GM10266 (cell line): ENCODE data around the gene ANXA3.
A peak's percentile ranks its signal among the peaks of the same experiment; 100 is the strongest.

Experiments
- DNase-seq: peaks from one replicate; pipeline ENCODE4 v3.0.0; 2012; ENCODE audit errors: extremely low spot score
- TF ChIP-seq, protein P1 (sequence below): IDR thresholded peaks from 2 replicates; pipeline ENCODE4 v1.5.1; 2012; ENCODE audit warnings: mild to moderate bottlenecking, low read depth; ENCODE audit not compliant: control insufficient read depth, insufficient read depth; ENCODE audit errors: missing control alignments

ANXA3 gene

GRCh38 chr4:78606035-78606434, 54.5 kb downstream of the ANXA3 start:
- DNase-seq, result no peak
- TF ChIP-seq, protein P1, sequence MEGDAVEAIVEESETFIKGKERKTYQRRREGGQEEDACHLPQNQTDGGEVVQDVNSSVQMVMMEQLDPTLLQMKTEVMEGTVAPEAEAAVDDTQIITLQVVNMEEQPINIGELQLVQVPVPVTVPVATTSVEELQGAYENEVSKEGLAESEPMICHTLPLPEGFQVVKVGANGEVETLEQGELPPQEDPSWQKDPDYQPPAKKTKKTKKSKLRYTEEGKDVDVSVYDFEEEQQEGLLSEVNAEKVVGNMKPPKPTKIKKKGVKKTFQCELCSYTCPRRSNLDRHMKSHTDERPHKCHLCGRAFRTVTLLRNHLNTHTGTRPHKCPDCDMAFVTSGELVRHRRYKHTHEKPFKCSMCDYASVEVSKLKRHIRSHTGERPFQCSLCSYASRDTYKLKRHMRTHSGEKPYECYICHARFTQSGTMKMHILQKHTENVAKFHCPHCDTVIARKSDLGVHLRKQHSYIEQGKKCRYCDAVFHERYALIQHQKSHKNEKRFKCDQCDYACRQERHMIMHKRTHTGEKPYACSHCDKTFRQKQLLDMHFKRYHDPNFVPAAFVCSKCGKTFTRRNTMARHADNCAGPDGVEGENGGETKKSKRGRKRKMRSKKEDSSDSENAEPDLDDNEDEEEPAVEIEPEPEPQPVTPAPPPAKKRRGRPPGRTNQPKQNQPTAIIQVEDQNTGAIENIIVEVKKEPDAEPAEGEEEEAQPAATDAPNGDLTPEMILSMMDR, result no peak

GRCh38 chr4:78606530-78607095, 55.0 kb downstream of the ANXA3 start:
- no peak for DNase-seq
- TF ChIP-seq, protein P1, result no peak

GRCh38 chr4:78608684-78609083, 57.1 kb downstream of the ANXA3 start:
- TF ChIP-seq, protein P1, result no peak
- DNase-seq, result no peak

GRCh38 chr4:78609580-78609979, 58.0 kb downstream of the ANXA3 start:
- TF ChIP-seq, protein P1, result no peak
- no peak for DNase-seq

- DNase-seq, result no peak
- TF ChIP-seq, protein P1, result no peak
These were observed 59.1 kb downstream of the ANXA3 start for GRCh38 chr4:78610546-78611214.

- no peak for DNase-seq
- TF ChIP-seq, protein P1, result no peak
These were observed 59.6 kb downstream of the ANXA3 start for GRCh38 chr4:78611215-78611558.

DNA sequence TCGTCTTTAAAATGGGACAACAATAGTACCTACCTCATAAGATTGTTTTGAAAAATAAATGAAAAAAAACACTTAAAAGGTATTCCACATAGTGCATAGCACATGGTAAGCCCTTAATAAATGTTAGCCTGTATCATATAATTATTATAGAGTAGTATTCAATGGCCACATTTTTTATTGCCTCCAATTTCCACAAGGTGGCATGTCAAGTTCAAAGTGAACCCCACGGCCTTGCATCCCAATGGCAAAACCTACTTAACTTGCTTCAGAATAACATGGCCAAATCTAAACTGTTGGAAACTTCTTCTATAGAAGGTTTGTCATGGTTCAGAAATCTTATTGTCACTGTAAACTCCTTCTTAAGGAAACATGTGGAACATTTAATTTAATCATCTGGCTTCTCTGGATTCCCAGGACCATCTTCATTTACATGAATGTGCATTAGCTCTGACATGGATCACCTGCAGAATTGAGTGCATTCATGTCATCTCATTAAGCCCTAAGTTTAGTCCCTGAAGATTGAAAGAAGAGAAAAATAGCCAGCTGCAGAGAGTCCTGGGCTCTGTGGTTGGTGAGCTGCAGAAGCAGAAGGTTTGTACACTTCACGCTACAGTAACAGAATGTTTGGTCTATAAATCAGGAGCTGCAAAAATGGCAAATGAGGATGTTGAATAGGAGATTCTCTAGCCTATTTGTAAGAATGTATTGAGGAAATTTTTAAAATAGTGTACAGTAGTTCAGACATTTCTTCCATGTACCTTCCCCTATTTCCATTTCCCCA, 61.0 kb downstream of the ANXA3 start:
- TF ChIP-seq, protein P1, result peak; percentile 61
- DNase-seq, result peak; percentile 20
